H9 (cell line): ENCODE measurements around the gene AMOT. TPM values are rescaled to one million over a fixed set of nuclear protein-coding genes. Genes with fewer than 3 reads are reported as not detected.

Experiments used
- DNase-seq: peaks from one replicate; pipeline ENCODE4 v3.0.0-alpha.2; 2017
- H2AFZ ChIP-seq: one replicate; pipeline ENCODE4 v1.6.1; 2013; ENCODE audit warnings: mild to moderate bottlenecking, low read length, control low read depth, moderate library complexity
- H2AK5ac ChIP-seq: 2 replicates; pipeline ENCODE4 v1.6.1; 2013; ENCODE audit warnings: low read length, control low read depth, mixed read lengths; ENCODE audit not compliant: insufficient read length
- H2BK120ac ChIP-seq: one replicate; pipeline ENCODE4 v1.6.1; 2013; ENCODE audit warnings: low read depth, mild to moderate bottlenecking, low read length, control low read depth, inconsistent platforms; ENCODE audit not compliant: poor library complexity, severe bottlenecking
- H2BK12ac ChIP-seq: 2 replicates; pipeline ENCODE4 v1.6.1; 2013; ENCODE audit warnings: low read length, control low read depth, mixed read lengths, low read depth; ENCODE audit not compliant: insufficient read length
- H2BK15ac ChIP-seq: 2 replicates; pipeline ENCODE4 v1.6.1; 2013; ENCODE audit warnings: low read depth, low read length, control low read depth
- H2BK20ac ChIP-seq: one replicate; pipeline ENCODE4 v1.6.1; 2013; ENCODE audit warnings: low read depth, mild to moderate bottlenecking, low read length, control low read depth, inconsistent platforms; ENCODE audit not compliant: poor library complexity, severe bottlenecking
- H2BK5ac ChIP-seq: 2 replicates; pipeline ENCODE4 v1.6.1; 2013; ENCODE audit warnings: low read length, control low read depth, mixed read lengths; ENCODE audit not compliant: insufficient read length
- H3K14ac ChIP-seq: 2 replicates; pipeline ENCODE4 v1.6.1; 2013; ENCODE audit warnings: low read length, control low read depth; ENCODE audit not compliant: insufficient read depth
- H3K18ac ChIP-seq: 2 replicates; pipeline ENCODE4 v1.6.1; 2013; ENCODE audit warnings: low read depth, mild to moderate bottlenecking, mixed read lengths, low read length, control low read depth; ENCODE audit not compliant: insufficient read length
- H3K23ac ChIP-seq: 2 replicates; pipeline ENCODE4 v1.6.1; 2013; ENCODE audit warnings: low read length, control low read depth, mixed read lengths, low read depth; ENCODE audit not compliant: insufficient read length
- H3K23me2 ChIP-seq: 2 replicates; pipeline ENCODE4 v1.6.1; 2013; ENCODE audit warnings: low read depth, mild to moderate bottlenecking, mixed read lengths, low read length, control low read depth; ENCODE audit not compliant: insufficient read length, poor library complexity, severe bottlenecking
- H3K27ac ChIP-seq: 2 replicates; pipeline ENCODE4 v1.5.1; 2013; ENCODE audit warnings: low read length, control low read depth, mixed read lengths, low read depth; ENCODE audit not compliant: insufficient read length
- H3K27me3 ChIP-seq: 2 replicates; pipeline ENCODE4 v1.6.1; 2013; ENCODE audit warnings: low read length, control low read depth, inconsistent platforms; ENCODE audit not compliant: insufficient read depth
- H3K4ac ChIP-seq: 2 replicates; pipeline ENCODE4 v1.6.1; 2013; ENCODE audit warnings: low read depth, mild to moderate bottlenecking, control low read depth, inconsistent platforms, low read length, moderate library complexity
- H3K4me1 ChIP-seq: 2 replicates; pipeline ENCODE4 v1.6.1; 2013; ENCODE audit warnings: low read length, control low read depth, inconsistent platforms; ENCODE audit not compliant: insufficient read depth
- H3K4me2 ChIP-seq: 2 replicates; pipeline ENCODE4 v1.6.1; 2013; ENCODE audit warnings: low read length, control low read depth, mixed read lengths; ENCODE audit not compliant: insufficient read length, insufficient read depth
- H3K56ac ChIP-seq: 2 replicates; pipeline ENCODE4 v1.6.1; 2013; ENCODE audit warnings: low read depth, mild to moderate bottlenecking, mixed read lengths, low read length, control low read depth; ENCODE audit not compliant: insufficient read length
- H3K79me1 ChIP-seq: 2 replicates; pipeline ENCODE4 v1.6.1; 2013; ENCODE audit warnings: low read depth, mild to moderate bottlenecking, moderate library complexity, low read length, control low read depth, inconsistent platforms; ENCODE audit not compliant: insufficient read depth, poor library complexity, severe bottlenecking
- H3K79me2 ChIP-seq: 2 replicates; pipeline ENCODE4 v1.6.1; 2013; ENCODE audit warnings: low read length, control low read depth, inconsistent platforms; ENCODE audit not compliant: insufficient read depth
- H3K9ac ChIP-seq: 2 replicates; pipeline ENCODE4 v1.6.1; 2013; ENCODE audit warnings: low read length, control low read depth, mixed read lengths; ENCODE audit not compliant: insufficient read length; ENCODE audit errors: extremely low read depth
- H3K9me3 ChIP-seq: one replicate; pipeline ENCODE4 v1.6.1; 2013; ENCODE audit warnings: low read depth, low read length, inconsistent platforms; ENCODE audit not compliant: control insufficient read depth
- H3T11ph ChIP-seq: one replicate; pipeline ENCODE4 v1.6.1; 2013; ENCODE audit warnings: mild to moderate bottlenecking, low read length, control low read depth, inconsistent platforms
- H4K20me1 ChIP-seq: one replicate; pipeline ENCODE4 v1.6.1; 2013; ENCODE audit not compliant: control insufficient read depth, insufficient read length, insufficient read depth
- H4K5ac ChIP-seq: 2 replicates; pipeline ENCODE4 v1.6.1; 2013; ENCODE audit warnings: low read depth, mild to moderate bottlenecking, mixed read lengths, low read length, control low read depth; ENCODE audit not compliant: insufficient read length
- H4K8ac ChIP-seq: replicated peaks from 2 replicates; pipeline ENCODE4 v1.6.1; 2013; ENCODE audit warnings: low read length, control low read depth, mixed read lengths, low read depth; ENCODE audit not compliant: insufficient read length
- H4K91ac ChIP-seq: 2 replicates; pipeline ENCODE4 v1.6.1; 2013; ENCODE audit warnings: low read depth, mild to moderate bottlenecking, moderate library complexity, mixed read lengths, low read length, control low read depth; ENCODE audit not compliant: insufficient read length
- H3K27ac Mint-ChIP-seq, 3 experiments: 2 replicates in 2 of 3; 3 replicates in 1 of 3; pipeline ENCODE4 v1.8.0; 2020 to 2021; ENCODE audit warnings: mixed read lengths in 3 of 3, mild to moderate bottlenecking in 1 of 3, moderate library complexity in 1 of 3
- H3K27me3 Mint-ChIP-seq: 2 replicates; pipeline ENCODE4 v1.8.0; 2021; ENCODE audit warnings: low read depth, mild to moderate bottlenecking, moderate library complexity, mixed read lengths
- H3K36me3 Mint-ChIP-seq, 3 experiments: 2 replicates in 2 of 3; 3 replicates in 1 of 3; pipeline ENCODE4 v1.8.0; 2020 to 2021; ENCODE audit warnings: low read depth in 3 of 3, mixed read lengths in 3 of 3; ENCODE audit not compliant: insufficient read depth in 1 of 3
- H3K4me1 Mint-ChIP-seq, 2 experiments: 2 replicates each; pipeline ENCODE4 v1.8.0; 2020; ENCODE audit warnings: mixed read lengths in 2 of 2
- H3K4me3 Mint-ChIP-seq, 2 experiments: 2 replicates in 1 of 2; 3 replicates in 1 of 2; pipeline ENCODE4 v1.8.0; 2020 to 2021; ENCODE audit warnings: mild to moderate bottlenecking in 2 of 2, mixed read lengths in 2 of 2, moderate library complexity in 1 of 2
- H3K9me3 Mint-ChIP-seq, 2 experiments: 2 replicates in 1 of 2; 3 replicates in 1 of 2; pipeline ENCODE4 v1.8.0; 2020; ENCODE audit warnings: mild to moderate bottlenecking in 2 of 2, mixed read lengths in 2 of 2, moderate library complexity in 1 of 2
- CTCF ChIP-seq: fragments of 200-600 bp; sonication (generic); conservative IDR thresholded peaks from 3 replicates; pipeline ENCODE4 v1.8.0; 2021; ENCODE audit warnings: antibody characterized with exemption, mild to moderate bottlenecking
- WGBS: extraction: QIAGEN DNeasy Blood & Tissue Kit; methylation state at CpG from one replicate; pipeline ENCODE4 v1.1.7; 2013; ENCODE audit warnings: missing lambda C conversion rate, low lambda C conversion rate, mixed read lengths; ENCODE audit not compliant: insufficient read length; ENCODE audit errors: extremely low coverage; 5-methylcytosine and 5-hydroxymethylcytosine counted together
- total RNA-seq: library from RNA; stranded (reverse); gene quantifications from 2 replicates; pipeline ENCODE4 v1.2.1, GENCODE V29; 2021

The AMOT gene
- total RNA-seq, 1 experiment from 2014 or later, result 17.6 TPM

- Histone ChIP-seq H3K9me3 (no peaks in the 10 kb centered on the region), H2BK120ac (no peak overlapping the region), H2BK5ac (no peak overlapping the region), H3K27ac (no peak overlapping the region), H4K8ac (no peak overlapping the region), H3K23ac (no peak overlapping the region), H4K5ac (no peak overlapping the region), H2BK20ac (no peak overlapping the region), H3K56ac (no peak overlapping the region), H4K20me1 (no peaks in the 10 kb centered on the region), H3K4ac (no peak overlapping the region), H2AK5ac (no peak overlapping the region), H3K4me2 (no peak overlapping the region), H4K91ac (no peak overlapping the region), H3K27me3 (no peaks in the 10 kb centered on the region), H3K79me1 (no peaks in the 10 kb centered on the region), H3K4me1 (no peaks in the 10 kb centered on the region), H3K79me2 (no peaks in the 10 kb centered on the region), H2BK15ac (no peak overlapping the region), H2BK12ac (no peak overlapping the region), H3K14ac (no peak overlapping the region), H3K9ac (no peak overlapping the region), H3T11ph (no peak overlapping the region), H3K23me2 (no peaks in the 10 kb centered on the region), H3K18ac (no peak overlapping the region), H2AFZ (no peak overlapping the region)
- no peak for DNase-seq
- H3K27me3 Mint-ChIP-seq, result no peaks in the 10 kb centered on the region
- WGBS, result no CpG with 5 or more reads among the region's 1 CpG
- TF ChIP-seq CTCF, result no peak
- H3K9me3 Mint-ChIP-seq, result no peaks in the 10 kb centered on the region
- no peak overlapping the region for H3K27ac Mint-ChIP-seq
- H3K4me3 Mint-ChIP-seq, result no peak overlapping the region
- peaks cover 0 to 4% (median 0%) of the 10 kb centered on the region in 3 experiments; a peak in 2 of 7 replicates for H3K36me3 Mint-ChIP-seq
- peaks cover 9 to 16% of the 10 kb centered on the region in 2 experiments for H3K4me1 Mint-ChIP-seq
Measured at GRCh38 chrX:112799425-112799824, 41.2 kb downstream of the AMOT start.
